ENCODE results near the gene ARID1A. TPM values are rescaled to one million over a fixed set of nuclear protein-coding genes. Genes with fewer than 3 reads are reported as not detected.

The ARID1A gene
- total RNA-seq, 1 donor from 2014 or later, result 130 TPM

- intact Hi-C loops (cut with micrococcal nuclease), result no loop called here
Measured at GRCh38 chr1:26814377-26814776, 118.6 kb downstream of the ARID1A start.

GRCh38 chr1:26814893-26815292 lies 119.1 kb downstream of the ARID1A start:
- intact Hi-C loops (cut with micrococcal nuclease), result no loop called here

DNA sequence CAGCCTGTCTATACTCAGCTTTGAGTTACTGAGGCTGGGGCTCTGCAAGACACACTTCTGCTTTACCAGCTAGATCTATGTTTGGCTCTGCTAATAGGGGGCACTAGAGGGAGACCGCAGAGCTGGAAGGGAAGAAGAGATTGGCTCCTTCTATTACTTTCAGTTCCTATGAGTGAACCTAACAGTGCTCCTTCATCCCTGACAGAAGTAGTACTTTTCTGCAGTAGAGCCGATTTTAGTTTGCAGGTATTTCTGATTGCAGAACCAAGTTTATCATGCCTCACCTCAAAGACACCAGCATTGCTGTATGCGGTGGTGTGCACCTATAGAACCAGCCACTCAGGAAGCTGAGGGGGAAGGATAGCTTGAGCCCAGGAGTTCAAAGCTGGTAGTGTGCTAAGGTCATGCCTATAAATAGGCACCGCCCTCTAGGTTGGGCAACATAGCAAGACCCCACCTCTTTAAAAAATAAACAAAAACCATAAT lies 125.0 kb downstream of the ARID1A start:
- intact Hi-C loops (cut with micrococcal nuclease), result no loop called here

DNA sequence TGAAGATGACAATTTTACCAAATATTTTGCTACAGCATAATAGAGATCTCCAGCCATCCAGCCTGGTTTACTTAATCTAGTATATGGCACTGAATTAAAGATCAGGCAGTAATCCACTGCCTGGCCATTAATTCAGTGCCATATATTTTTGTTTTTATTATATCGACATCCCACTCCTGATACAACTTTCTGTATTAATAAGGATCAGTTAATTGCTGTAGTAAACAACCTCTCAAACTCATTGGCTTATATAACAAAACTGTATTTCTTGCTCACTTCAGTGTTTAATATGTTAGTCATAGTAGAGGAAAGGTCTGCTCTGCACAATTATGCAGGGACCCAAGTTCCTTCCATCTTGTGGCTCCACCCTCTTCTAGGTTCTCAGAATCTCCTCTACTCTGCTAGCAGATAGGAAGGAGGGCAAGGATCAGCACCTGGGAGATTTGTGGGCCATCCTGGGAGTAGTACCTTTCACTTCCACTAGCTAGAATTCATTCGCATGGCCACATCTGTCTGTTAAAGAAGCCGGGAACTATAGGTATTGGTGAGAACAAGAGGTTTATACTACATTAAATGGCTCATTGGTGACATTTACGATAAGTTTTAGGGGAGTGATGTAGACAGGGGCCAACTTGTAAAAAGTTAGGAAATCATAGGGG lies 127.1 kb downstream of the ARID1A start:
- intact Hi-C loops (cut with micrococcal nuclease), result no loop called here

DNA sequence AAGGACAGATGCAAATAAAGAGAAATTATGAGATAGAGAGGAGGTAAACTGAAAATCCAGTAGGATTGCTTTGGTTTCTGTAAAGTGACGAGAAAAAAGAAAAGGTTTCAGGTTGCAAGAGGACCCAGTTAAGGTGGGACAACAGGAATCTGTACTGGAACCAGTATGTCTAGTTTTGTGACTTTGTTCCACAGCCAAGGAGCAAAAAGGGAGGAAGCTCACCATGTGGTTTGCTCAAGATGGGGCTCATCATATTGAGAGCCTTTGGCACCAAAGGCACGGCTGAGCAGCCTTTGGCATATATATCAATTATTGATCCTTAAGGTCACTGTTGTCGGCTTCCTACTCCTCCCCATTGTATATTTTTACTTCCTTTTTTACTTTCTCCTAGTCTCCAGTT lies 128.9 kb downstream of the ARID1A start:
- intact Hi-C loops (cut with micrococcal nuclease), result loop anchor here (1.0 kb wide), 2 partner anchors 9 to 14 kb away; no protein-coding TSS in a partner anchor

- intact Hi-C loops (cut with micrococcal nuclease), result loop anchor here (1.0 kb wide), 1 partner anchor 39 kb away; no protein-coding TSS in a partner anchor
Measured at GRCh38 chr1:26826261-26827105, 130.7 kb downstream of the ARID1A start, which contains the start of gene ZDHHC18. Gene ZDHHC18, plus strand, starts transcription at chr1:26826688. Its CDS starts 117 bp downstream, at chr1:26826805.

DNA sequence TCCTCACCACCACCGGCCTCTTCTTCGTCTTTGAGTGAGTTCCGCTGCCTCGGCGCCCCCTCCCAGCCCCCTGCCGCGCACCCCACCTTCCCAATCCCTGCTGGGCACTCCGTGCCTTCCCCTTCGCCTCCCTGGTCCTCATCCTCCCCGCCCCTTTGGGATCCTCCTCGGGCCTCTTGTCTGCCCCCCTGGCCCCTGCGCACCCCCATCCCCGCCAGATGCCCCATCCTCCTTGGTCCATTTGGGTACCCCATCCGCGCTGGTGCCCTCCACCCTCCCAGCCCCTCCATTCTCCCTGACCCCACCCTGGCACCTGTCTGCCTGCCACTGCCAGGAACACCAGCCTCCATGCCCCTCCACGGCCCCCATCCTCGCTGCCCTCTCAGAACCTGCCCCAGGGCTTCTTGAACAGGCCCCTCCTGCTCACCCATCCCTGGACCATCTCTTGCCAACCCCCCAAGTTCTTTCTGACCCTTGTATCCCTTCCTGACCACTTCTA lies 131.3 kb downstream of the ARID1A start:
- intact Hi-C loops (cut with micrococcal nuclease), result no loop called here

GRCh38 chr1:26827663-26828062 lies 131.8 kb downstream of the ARID1A start:
- intact Hi-C loops (cut with micrococcal nuclease), result loop anchor here (1.0 kb wide), 1 partner anchor 63 kb away; the partner anchor contains the start of gene GPN2

DNA sequence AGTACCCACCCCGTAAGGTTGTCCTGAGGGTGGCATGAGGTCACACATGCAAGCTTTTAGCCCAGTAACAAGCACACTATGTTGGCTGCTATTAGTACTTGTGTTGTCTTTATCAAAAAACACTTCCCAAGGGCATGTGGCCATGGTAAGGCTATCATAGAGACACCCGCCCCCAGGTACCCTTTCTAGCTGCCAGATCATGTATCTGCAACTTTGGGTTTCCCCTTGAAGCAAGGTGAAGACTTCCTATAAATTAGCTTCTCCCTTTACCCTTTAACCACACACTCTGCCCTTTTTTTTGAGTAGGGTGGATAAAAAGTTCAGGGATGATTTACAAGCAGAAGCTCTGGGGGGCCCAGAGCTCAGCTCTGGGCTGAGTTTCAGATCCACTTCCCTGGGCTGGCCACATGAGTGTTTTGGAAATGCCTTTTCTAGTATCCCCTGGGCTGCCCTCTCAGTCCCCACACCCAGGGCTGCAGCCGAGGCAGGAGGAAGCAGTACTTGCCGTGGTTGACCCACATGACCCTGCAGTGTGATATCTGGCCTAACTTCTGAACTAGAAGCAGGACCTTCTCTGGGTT lies 132.7 kb downstream of the ARID1A start:
- intact Hi-C loops (cut with micrococcal nuclease), result loop anchor here (1.0 kb wide), 1 partner anchor 62 kb away; the partner anchor contains the start of gene GPN2

GRCh38 chr1:26829184-26829911 lies 133.5 kb downstream of the ARID1A start:
- intact Hi-C loops (cut with micrococcal nuclease), result no loop called here

GRCh38 chr1:26831059-26831458 lies 135.2 kb downstream of the ARID1A start:
- intact Hi-C loops (cut with micrococcal nuclease), result no loop called here

Other genes starting within 250 kb of the ARID1A start
- 675 and 682 TPM in 2 replicates for gene HMGN2, start 223.6 kb upstream of the ARID1A start, total RNA-seq
- gene RPS6KA1, start 166.3 kb upstream of the ARID1A start, total RNA-seq, result 216 and 220 TPM in 2 replicates
- gene PIGV, start 91.9 kb downstream of the ARID1A start, total RNA-seq, result 11.3 and 12.2 TPM in 2 replicates
- gene ZDHHC18, start 130.7 kb downstream of the ARID1A start, total RNA-seq, result 87.9 and 89.0 TPM in 2 replicates
- gene SFN, start 167.1 kb downstream of the ARID1A start, total RNA-seq, result 1.2 and 1.4 TPM in 2 replicates
- 34.1 and 35.5 TPM in 2 replicates for gene GPN2, start 194.3 kb downstream of the ARID1A start, total RNA-seq
- gene GPATCH3, start 204.5 kb downstream of the ARID1A start, total RNA-seq, result 14.8 and 19.0 TPM in 2 replicates
- not detected in 2 replicates for gene NR0B2, start 218.0 kb downstream of the ARID1A start, total RNA-seq
- 71.8 and 74.6 TPM in 2 replicates for gene NUDC, start 225.7 kb downstream of the ARID1A start, total RNA-seq

Data from T-helper 1 cell treated with Interleukin-12 subunit alpha and Interleukin-12 subunit beta and Interleukin-4 antibody, amounts not matched to agents 30 ng/mL and 1 ng/mL, for 36 hours (primary cell).